Measurements from ENCODE around the gene WDFY1.
"Not testable (repeated sequence)": the region's sequence is repeated elsewhere in the genome, so short reads cannot be mapped to it uniquely, and the experiment has no call there.

Gene WDFY1

DNA sequence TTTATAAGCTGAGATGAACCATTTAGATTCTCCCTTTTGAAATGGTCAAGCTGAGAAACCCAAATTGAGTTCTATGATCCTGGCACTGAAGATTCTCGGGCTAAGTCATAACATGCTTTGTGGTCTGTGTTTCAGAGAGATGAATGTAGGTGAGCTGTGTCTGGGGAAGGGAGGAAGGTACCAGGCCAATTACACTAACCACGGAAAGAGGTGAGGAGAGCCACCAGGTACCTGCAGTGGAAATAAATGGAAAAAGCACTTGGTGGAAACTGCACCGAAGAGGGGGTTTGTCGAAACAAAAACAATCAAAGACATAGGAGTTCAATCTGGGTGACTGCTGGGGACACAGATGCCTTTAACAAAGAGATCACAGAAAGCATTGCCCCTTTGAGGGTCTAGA, 11.2 kb upstream of the WDFY1 start:
- DNase-seq = no peak

- DNase-seq = no peak
Measured at GRCh38 chr2:223954401-223954800, 9.3 kb upstream of the WDFY1 start.

DNA sequence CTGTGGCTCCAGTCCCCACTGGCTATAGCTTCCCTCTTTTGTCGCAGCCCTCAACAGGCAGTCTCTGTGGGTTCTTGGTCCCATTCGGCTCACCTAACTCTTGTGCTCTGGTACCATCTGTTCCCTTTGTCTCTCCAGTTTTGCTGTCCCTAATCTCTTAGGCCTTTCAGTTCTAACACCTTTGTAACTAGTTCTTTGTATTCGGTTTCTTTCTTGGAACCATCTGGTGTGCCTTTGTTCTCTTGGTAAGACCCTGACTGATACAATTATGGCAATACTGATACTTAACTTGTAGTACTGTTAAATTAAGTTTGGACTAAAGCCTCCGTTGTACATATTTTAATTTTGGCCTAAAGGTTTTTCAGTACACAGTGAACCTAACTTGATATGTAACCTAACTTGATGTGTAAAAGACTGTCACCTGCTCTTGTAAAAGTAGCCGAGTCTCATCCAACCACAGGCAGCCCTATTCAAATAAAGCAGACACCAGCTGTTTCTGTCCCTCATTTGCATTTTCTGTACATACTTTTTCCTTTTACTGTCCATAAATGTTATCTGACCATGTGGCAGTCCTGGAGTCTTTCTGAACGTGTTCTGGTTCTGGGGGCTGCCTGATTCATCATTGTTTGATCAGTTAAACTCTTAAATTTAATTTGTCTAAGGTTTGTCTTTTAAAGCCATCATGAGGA, 7.3 kb upstream of the WDFY1 start:
- DNase-seq = no peak

DNA sequence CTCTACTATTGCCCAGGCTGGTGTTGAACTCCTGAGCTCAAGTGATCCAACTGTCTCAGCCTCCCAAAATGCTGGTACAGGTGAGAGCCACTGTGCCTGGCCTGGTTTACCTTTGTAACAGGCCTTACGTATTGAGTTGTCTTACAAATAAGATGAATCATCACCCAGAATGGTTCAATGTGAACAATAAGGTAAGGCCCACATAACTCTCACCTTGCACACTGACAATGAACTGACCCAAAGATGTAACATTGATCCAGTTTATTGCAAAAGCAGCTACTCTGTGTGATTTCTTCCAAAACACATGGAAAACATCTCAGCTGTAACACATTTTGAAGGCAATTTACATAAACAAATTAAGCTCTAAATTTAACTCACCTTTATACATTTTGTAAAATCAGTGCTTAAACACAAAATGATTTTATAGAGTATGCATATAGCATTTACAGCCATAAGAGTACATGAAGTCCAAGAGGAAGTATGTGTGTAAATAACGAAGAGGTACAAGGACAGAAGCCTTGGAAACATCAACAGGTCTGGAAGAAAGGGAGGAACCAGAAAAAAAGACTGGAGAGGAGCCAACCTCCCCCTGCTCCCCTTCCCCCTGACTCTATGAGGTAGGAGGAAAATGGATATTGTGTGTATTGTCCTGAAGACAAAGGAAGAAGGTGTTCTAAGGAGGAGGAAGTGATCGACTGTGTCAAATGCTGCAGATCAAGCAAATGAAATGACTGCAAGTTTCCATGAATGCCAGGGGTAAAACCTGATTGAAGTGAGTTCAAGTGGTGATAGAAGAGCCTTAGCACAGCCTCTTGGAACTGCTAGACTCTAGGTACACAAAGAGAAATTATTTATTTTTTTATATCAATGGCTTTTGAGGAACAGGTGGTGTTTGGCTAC, 5.6 kb upstream of the WDFY1 start:
- no peak for DNase-seq

DNA sequence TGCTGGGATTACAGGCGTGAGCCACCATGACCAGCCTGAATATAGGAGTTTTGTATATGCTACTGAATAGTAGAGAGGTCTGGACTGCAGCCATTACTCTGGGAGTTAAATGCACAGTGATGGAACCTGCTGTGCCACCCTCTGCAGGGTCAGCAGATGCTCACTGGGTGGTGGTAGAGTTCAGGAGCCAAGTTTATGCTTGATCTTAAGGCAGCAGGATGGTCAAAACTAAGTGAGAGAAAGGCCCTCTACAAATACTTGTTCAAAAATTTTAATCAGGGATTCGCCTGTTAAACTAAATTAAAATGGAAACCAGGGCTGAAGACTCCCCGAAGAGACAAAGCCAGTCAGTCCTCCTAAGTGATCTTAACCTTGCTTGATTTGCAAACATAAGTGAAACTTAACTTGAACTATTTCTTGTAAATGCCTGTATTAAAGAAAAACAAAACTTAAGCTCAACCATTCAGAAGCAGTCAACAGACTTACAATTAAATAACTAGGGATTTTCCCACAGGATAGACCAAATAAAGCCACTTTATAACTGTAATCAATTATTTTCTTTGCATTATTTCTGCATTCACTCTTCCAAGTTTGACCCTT, 4.2 kb upstream of the WDFY1 start:
- no peak for DNase-seq

DNA sequence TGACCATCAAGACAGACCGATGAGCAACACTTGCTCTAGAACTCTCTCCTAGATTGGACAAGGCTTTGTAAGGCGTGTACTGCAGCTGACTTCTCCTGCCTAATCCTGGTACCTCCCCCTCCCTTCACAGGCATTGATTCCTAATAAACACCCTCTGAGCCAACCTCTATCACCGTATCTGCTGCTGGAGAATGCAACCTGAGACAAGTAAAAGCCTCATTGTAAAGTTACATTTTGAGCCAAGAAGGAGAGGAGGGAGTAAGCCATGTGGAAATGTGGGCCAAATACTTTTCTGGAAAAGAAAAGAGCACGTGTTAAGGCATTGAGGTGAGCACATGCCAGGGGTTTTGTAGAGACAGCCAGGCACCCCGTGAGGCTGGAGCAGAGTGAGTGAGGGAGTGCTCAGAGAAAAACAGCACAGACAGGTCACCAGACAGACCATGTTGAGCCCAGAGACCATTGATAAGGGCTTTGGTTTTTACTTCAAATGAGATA, 2.6 kb upstream of the WDFY1 start:
- DNase-seq = no peak

DNA sequence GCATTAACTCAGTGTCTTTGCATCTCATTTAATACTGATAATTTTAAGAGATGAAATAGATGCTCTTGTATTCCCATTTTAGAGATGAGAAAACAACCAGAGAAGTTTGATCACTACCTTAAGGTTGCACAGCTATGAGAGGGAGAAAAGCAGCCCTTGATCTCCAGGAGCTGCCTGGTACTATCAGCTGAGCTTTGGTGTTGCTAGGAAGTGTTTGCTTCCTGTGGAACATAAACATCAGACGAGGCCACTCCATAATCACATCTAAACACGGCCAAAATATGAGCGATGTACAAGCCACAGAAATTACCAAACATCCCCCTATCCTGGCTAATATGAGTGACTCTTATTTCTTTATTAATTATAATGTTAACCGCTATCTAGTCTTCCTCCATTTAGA, 620 bp upstream of the WDFY1 start:
- DNase-seq = no peak

GRCh38 chr2:223944166-223944702, 901 bp downstream of the WDFY1 start:
- DNase-seq = no peak

DNA sequence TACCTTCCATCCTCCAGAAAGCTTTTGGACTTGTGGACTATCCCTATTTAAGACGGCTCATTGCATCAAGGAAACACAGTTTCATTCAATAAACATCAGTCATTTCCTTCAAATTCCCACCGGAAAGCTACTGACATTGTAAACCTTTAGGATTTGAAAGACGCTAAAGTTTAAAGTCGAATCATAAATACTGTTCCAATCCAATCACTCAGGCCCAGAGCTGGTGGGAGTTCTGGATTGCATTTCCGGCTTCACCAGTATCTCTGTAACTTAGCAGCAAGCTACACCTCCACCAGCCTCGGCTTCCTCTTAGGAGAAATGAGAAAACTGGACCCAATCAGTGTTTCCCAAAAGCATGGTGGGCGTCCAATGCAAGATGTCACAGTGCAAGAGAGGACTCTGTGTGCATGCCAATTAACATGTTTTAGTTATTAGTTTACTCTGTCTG, 1.6 kb downstream of the WDFY1 start:
- no peak for DNase-seq

DNA sequence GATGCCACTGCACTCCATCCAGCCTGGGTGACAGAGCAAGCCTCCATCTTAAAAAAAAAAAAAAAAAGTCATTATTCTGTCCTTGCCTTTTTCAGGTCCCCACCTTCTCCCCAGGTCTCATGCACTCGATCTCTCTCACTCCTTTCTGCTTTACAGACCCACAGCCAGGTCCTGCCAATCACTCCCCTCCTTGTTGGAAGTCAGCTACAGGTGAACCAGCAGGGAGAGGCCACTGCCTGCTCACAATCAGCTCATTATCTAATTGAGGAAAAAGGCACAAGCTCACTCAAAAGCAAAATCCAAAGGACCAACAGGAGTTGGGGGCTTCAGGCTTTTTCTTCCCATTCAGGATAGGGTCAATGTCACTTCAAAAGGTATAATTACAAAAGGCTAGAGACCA, 2.0 kb downstream of the WDFY1 start:
- no peak for DNase-seq

DNA sequence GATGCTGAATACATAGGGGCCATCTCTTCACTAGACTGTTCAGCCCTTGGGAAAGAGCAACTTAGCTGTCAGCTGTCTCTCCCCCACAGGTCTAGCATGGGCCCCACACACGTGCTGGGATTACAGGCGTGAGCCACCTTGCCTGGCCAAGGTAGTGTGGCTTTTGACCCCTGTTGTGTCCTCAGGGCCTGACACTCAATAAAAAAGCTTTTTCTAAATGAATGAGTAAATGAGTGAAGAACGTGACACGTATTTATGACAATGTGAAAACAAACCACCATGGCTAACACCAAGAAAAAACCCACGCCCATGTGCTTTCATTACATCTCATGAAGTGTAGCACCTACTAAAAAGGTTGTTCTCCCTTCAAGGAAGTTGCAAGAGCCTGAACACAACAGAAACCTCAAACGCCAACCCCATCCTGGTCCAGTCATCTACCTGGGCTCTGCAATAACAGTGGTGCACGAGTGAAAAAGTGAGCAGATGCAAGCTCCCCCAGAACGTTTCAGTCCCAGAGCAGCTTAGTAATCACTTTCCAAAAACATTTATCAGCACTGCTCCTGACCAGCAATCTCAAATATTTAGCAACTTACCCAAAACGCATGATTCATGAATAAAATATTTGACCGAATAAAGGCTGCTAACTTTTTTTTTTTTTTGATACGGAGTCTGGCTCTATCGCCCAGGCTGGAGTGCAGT, 3.4 kb downstream of the WDFY1 start:
- DNase-seq = no peak

DNA sequence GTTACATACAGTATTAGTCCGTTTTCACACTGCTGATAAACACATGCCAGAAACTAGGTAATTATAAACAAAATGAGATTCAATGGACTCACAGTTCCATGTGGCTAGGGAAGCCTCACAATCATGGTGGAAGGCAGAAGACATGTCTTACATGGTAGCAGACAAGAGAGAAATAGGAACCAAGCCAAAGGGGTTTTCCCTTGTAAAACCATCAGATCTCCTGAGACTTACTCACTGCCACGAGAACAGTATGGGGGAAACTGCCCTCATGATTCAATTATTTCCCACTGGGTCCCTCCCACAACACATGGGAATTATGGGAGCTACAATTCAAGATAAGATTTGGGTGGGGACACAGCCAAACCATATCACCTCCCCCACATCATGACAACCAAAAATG, 5.7 kb downstream of the WDFY1 start:
- DNase-seq = not testable (repeated sequence)

DNA sequence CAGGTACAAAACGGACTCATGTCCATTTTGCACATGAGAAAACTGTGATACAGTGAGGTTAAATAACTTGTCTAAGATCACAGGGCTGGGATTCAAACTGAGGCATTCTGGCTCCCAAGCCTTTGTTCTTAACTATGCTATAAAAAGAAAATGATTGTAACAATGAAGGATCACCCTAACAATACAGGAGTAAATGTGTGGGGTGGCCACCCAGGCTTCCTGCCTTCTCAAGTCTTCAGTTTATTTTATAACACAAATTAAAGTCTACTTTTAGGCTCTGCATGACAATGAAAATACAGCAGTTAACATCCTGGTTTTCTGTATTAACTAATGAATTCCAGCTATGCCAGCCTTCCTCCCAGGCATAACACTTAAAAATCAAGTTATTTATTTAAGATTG, 7.6 kb downstream of the WDFY1 start:
- no peak for DNase-seq

- no peak for DNase-seq
Measured at GRCh38 chr2:223936862-223937326, 8.2 kb downstream of the WDFY1 start.

DNA sequence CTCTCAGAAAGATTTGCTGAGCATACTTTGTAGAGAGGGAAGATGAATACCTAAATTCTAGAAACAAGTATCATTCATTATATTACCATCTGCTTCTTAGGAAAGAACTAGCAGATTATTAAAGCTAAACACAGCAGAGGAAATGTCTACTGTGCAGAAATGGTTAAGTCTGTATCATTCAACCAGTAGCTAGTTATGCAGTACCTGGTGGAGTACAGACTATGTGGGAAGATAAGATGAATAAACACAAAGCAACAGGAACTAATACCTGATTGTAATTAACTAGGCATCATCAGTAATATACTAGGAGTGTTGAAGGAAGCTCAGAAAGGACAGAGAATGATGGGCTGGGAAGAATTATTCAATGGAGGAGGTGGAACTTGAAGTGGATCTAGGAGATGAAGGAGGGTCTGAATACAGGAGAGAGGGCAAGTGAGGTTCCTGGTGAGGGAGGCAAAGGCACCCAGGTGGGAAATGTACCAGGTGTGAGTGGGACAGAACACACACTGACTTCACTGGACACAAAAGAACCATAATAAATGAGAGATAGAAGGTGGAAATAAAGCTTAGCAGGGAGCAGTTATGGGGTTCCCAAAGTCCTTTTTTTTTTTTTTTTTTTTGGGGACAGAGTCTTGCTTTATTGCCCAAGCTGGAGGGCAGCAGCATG, 9.5 kb downstream of the WDFY1 start:
- no peak for DNase-seq

GRCh38 chr2:223934870-223935269, 10.3 kb downstream of the WDFY1 start:
- no peak for DNase-seq

DNA sequence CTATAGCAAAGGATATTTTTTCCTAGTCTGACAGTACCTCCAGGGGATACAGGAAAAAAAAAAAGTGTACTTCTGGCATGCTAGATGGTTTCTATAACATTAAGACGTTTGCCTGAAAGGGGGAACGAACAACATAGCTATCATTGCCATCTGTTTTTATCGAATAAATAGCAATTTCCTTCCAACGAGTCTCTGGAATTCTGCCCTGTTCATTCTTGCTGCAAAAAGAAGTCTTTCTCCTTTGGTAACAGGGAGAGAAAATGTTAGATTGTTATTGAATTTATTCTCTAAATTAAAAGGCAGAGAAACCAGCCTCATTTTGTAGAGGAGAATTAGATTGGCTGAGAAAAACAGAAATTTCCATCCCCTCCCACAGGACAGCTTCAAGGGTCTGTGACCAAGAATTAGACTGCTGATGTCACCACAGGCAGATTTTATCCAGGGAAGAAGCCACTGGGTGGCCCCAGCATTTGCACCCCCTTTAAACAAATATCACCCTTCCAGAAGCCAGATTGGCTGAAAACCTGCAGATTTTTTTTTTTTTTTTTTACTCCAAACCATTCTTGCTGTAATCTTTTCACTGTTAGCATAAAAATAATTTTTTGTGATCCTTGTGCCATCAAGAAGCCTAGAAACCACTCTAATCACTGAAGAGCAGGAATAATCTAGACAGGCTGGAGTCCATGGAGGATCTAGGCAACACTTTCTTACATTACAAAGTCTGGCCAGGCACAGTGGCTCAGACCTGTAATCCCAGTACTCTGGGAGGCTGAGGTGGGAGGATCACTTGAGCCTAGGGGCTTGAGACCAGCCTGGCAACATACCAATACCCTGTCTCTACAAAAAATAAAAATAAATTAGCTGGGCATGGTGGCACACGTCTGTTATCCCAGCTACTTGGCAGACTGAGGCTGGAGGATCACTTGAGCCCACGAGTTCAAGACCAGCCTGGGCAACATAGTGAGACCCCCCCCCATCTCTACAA, 12.0 kb downstream of the WDFY1 start:
- DNase-seq = no peak

- no peak for DNase-seq
Measured at GRCh38 chr2:223930103-223930976, 14.8 kb downstream of the WDFY1 start.

GRCh38 chr2:223929571-223930102, 15.5 kb downstream of the WDFY1 start:
- DNase-seq = no peak

Data from NCI-H2171 (cell line).